Stimulated activated CD8-positive, alpha-beta memory T cell treated with anti-CD3 and anti-CD28 coated beads, Interleukin-7, amount 100 ng/mL, for 4 hours (primary cell): ENCODE measurements around the gene SMYD2.

ENCODE experiments used
- DNase-seq, 2 donors: peaks; one replicate each; pipeline ENCODE4 v3.0.0-alpha.2; 2020; ENCODE audit warnings: low read depth in 2 of 2

Gene SMYD2

DNA sequence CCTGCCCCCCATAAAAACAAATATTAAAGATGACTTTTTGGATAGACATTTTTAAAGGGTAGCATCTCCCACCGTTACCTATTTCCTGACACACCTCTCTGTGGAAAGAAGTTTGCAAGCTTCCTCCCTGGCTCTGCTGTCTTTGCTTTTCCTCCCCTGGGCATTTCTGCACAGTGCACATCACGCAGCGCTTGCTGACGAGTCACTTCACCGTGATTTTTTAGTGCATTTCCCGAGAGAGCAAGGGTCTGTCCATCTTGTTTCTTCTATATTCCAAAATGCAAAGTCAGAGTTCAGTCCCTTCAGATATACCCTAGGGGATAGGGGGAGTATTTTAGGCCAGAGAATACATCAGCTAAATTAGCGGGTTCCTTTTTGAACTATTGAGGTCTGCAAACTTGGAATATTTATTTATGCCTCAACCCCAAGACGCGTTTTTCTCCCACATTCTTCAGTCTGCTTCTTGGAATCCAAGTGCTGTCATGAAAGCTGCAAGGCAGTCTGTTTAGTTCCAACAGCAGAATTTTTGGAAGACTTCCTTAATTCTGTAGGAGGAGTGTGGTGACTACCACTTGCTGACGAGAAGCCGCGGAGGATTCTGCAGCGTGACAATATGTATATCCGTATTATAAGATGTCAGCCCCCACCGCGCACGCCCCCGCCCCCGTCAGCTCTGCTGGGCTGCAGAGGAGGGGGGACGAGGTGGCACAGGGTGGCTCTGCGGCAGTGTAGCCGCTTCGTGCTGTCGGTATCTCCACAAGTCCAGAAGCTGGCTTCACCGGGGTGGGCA, 22.4 kb downstream of the SMYD2 start:
- no peak for DNase-seq

DNA sequence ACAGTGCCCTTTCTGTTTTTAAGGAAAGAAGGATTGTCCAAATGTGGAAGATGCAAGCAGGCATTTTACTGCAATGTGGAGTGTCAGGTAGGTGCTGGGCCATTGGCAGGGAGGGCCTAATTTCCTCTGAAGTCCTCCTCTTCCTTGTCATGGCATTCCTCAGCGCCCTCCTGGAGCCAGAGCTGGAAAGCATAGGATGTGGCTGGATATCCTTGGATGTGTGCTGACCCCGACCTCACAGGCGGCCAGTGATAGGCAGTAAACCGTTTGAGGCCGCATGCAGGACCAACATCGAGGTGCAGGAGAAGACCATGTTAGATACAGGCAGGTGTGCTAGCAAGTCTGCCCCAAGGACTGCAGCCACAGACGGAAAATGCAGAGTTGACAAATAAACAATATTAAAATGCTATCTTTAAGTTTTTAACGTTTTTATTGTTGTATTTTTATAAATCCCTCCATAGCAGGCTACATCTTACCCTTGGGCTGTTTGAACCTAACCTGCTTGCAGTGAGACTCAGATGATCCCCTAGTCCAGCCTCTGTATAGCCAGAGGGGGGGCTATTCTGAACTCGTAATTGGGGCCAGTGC, 24.3 kb downstream of the SMYD2 start:
- no peak for DNase-seq

DNA sequence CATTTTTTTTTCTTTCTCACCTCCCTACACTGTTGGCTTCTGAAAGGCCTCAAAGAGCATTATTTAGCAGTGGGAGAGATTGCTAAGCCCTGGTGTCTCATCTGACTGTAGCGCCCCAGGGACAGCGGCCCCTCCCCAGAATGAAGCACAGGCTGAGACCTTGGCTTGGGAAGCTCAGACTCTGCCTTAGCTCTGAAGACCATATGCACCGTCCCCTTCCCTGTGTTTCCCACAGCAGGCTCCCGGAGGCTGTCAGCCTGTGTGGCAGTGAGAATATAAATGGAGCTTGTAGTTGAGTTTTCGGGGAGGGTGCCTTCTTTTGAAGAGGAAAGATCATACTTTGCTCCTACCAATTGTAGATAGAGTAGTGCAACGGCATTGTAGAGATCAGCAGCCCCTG, 25.3 kb downstream of the SMYD2 start:
- DNase-seq: no peak

DNA sequence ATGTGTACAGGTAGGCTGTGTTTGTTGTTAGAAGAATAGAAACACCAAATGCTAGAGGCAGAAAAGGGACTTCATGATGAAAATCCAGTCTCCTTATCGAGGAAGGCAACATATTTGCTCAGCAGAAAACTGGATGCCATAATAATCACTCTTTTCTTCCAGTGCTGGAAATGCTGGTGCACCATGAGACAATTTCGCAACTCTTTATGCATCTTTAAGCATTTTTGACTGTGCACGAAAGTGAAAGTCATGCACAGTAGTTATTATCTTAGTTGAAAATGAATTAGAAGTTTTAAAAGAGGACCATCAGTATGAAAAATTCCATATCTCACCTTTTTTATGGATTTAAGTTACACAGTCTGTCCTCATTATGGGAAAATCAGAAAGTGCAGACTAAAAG, 29.1 kb downstream of the SMYD2 start:
- DNase-seq: no peak

DNA sequence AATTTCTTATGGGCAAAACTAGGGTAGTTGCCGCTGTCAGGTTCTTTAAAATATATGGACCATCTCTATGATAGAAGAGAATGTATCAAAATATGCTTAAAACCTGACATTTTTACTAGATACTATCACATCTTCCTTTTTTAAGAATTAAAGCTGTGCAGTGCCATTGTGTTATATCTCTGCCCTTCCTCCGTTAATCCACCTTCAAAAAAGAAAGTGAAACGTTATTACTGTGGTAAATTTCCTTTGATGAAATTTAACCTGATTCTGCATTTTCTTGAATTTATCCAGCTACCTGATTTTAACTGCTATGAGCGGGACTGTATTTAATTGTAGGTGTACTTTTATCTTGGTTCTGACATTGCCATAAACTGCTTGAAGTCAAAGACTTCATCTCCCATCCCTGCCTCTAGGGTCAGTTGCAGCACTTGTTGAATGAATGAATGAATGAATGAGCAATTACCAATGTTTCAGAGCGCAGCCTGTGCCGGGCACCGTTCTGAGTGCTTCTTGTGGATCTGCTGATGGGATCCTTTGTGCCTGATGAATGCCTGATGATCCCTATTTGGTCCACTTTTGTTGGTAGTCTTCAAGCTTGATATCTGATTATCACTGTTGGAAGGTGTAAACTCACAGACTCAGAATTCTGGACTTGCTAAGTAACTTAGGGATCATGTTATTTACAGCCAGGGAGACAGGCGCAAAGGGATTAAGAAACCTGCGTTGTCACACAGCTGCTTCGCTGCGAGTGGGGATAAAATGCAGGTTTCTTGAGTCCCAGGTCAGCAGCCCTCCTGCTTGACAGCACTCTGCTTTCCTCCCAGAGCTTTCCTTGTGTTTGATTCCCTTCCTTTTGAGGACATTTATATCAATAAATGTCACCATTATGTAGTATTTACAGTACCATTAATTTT, 30.1 kb downstream of the SMYD2 start:
- DNase-seq: no peak

GRCh38 chr1:214312530-214313051, 31.6 kb downstream of the SMYD2 start:
- no peak for DNase-seq

GRCh38 chr1:214314178-214314843, 33.4 kb downstream of the SMYD2 start:
- DNase-seq: no peak

DNA sequence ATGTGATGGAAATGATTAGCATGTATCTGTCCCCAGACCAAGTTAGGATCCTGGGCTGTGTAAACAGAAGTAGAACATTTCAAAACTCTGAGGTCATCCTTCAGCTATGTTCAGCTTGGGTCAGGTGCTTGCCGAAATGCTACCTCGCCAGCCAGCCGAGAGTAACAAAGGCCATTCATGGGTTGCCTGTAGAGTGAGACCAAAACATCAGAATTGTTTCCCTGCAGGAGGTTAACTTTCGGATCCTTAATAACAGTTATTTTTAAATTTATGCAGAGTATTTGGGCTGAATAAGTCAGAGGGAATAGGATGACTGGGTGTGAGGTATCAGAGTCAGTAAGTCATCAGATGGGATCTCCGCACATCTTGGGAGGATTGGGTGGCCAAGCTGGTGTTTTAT, 35.6 kb downstream of the SMYD2 start:
- no peak for DNase-seq

- DNase-seq: no peak
Measured at GRCh38 chr1:214317300-214317699, 36.3 kb downstream of the SMYD2 start.

DNA sequence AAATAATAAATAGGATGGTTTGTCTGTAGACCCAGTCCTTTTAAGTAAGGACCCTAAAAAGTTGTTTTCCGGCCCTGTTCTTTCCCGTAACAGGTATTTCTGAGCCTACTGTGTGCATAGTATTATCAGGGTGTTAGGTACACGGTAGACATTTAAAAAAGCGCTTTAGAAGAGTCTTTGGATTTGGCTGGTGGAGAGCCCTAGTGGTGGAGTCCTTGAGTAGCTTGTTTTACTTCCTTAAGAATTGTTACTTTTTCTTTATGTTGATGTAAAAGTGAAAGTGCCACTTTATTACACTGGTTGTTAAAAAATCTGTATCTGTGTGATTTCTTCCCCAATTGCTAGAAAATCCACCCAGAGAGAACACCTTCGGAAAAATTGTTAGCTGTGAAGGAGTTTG, 36.8 kb downstream of the SMYD2 start:
- no peak for DNase-seq

- DNase-seq: no peak
Measured at GRCh38 chr1:214318356-214318755, 37.4 kb downstream of the SMYD2 start.

- no peak for DNase-seq
Measured at GRCh38 chr1:214318956-214319736, 38.2 kb downstream of the SMYD2 start.

- DNase-seq: no peak
Measured at GRCh38 chr1:214319938-214320337, 39.0 kb downstream of the SMYD2 start.

GRCh38 chr1:214321705-214322453, 40.9 kb downstream of the SMYD2 start:
- DNase-seq: no peak

DNA sequence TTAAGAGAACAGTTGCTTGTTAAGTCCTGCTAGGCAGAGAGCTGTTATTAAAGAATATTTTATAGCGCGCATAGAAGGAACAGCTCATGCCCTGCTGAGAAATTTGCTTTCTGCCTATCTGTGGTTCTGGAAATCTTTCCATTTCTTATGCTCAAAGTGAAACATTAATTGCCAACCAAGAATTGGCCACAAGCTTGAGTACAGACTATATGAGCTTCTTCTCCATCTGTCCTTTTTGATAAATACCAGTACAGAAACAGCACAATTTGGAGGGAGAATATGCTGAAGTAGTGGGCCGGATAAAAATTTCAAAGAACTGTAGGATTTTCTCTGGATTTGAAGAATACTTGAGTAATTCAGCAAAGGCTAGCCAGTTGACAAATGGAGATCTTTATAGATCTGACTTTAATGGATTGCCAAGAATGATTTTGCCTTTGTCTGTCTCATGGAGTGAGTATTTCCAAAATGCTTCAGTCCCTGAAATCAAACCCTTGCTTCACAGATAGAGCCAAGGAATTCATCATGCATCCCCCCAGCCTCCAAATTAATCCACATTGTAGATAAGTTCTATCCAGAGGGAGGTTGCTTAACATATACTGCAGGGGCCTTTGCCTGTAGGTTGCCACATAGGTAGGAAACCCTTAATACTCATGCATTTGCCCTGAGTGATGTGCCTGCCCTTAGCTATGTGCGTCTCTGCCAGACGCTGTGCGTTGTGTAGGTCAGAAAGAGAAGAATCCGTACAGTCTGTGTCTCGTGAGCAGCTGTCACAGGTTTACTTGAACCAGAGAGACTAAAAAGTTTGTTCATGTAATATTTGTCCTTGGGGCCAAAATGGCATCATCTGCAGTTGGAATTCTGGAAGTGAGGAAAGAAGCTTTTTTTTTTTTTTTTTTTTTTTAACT, 44.2 kb downstream of the SMYD2 start:
- no peak for DNase-seq

- no peak for DNase-seq
Measured at GRCh38 chr1:214326406-214326805, 45.4 kb downstream of the SMYD2 start.

DNA sequence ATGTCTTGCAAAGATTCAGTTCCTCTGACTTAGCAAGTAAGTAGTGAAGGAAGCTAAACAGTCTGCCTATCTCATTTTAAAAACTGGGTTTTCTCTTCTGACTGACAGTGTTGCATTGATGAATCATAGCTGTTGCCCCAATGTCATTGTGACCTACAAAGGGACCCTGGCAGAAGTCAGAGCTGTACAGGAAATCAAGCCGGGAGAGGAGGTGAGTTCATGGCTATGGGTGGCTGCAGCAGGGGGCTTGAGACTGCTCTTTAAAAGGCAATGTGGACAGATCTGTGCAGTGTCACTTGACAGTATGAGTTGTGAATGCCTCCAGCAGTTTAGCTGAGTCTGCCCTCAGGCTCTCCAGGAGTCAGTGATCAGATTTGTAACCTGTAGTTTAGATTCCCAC, 46.6 kb downstream of the SMYD2 start:
- DNase-seq: no peak

DNA sequence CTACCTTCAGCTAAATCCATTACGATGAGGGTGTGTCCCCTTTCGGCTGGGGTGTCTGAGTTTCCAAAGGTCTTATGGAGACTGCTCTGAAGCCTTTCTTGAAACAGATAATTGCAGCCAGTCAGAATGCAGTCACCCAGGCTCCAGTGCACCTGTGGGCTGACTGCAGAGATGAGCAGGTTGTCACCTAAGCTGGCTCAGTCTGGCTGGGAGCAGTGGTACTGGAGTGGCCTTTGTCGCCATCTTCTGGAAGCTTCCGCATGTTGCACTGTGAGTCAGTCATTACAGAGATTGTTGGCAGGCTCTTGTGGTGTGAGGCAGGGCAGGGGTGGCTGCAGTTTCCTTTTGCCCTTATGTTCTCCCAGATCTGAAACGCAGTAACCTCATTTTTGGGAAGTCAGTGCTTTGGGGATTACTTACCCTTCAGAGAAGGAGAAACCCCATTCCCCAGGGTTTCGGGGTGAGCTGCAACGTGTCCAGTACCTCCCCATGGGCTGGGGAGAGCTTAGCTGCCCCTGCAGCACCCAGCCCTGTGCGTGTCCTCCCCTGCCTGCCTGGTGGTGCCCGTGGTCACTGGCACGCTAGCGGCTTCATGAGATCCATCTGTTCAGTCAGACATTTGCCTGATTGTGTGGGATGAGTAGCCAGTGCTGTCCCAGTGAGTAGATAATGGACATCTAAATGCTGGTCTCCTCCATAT, 48.0 kb downstream of the SMYD2 start:
- DNase-seq: peak; percentile 52 to 61
